K562 (cell line): ENCODE results near the gene TTLL11. TPM values are rescaled to one million over a fixed set of nuclear protein-coding genes. Genes with fewer than 3 reads are reported as not detected.

Experiments
- ATAC-seq: fragments of 200-7000 bp; cut with Tn5 transposase; 3 replicates; pipeline ENCODE4 v1.9.1; 2020; ENCODE audit warnings: moderate library complexity
- BruUV-seq: library from RNA; stranded (reverse); fragments of 400-500 nt; replicated peaks from 2 replicates; lab custom pipeline; 2021; lab: Mats Ljungman, UMichigan
- CTCF ChIA-PET: fragments of 300-600 bp; formaldehyde crosslinking; extraction: SDS; loops from one replicate; lab custom pipeline; 2021; ENCODE audit warnings: low intra/inter-chr PET ratio; lab: Yijun Ruan, JAX
- POLR2A ChIA-PET: fragments of 300-600, 350-650 bp; sonication (Branson Sonifier 250); formaldehyde crosslinking; extraction: SDS; loops from one replicate; lab custom pipeline; 2021; ENCODE audit warnings: antibody characterized with exemption, inconsistent platforms; lab: Yijun Ruan, JAX
- DNase-seq, 4 experiments: peaks; one replicate each; pipeline versions ENCODE4 v3.0.0 to v3.0.0-alpha.2; 2011 to 2018; ENCODE audit warnings: low spot score in 3 of 4, mixed read lengths in 3 of 4; ENCODE audit errors: extremely low read depth in 1 of 4
- FAIRE-seq: peaks from 2 replicates; lab custom pipeline; 2011; peaks lifted over from hg19 to GRCh38; lab: Jason Lieb, UNC
- H2AFZ ChIP-seq: 2 replicates; pipeline ENCODE4 v1.6.0; 2011; ENCODE audit warnings: low read depth, low read length, control low read depth, inconsistent platforms
- H3K27ac ChIP-seq: fragments of 200-600 bp; 3 replicates; pipeline ENCODE4 v1.8.0; 2011; ENCODE audit warnings: low read depth, mild to moderate bottlenecking, control low read depth, inconsistent platforms, low read length, moderate library complexity, mixed read lengths; ENCODE audit errors: extremely low read depth
- H3K27me3 ChIP-seq, 2 experiments: fragments of 300-600 bp in 1 of 2; 2 replicates in 1 of 2; 3 replicates in 1 of 2; pipeline versions ENCODE4 v1.6.0 to v1.8.0; 2011; ENCODE audit warnings: inconsistent platforms in 2 of 2, low read length in 2 of 2, mild to moderate bottlenecking in 1 of 2, mixed read lengths in 1 of 2, moderate library complexity in 1 of 2; ENCODE audit not compliant: control insufficient read depth in 2 of 2, insufficient read depth in 2 of 2
- H3K36me3 ChIP-seq: fragments of 300-600 bp; 3 replicates; pipeline ENCODE4 v1.8.0; 2011; ENCODE audit warnings: mild to moderate bottlenecking, low read length, inconsistent platforms; ENCODE audit not compliant: control insufficient read depth, insufficient read depth
- H3K4me1 ChIP-seq, 2 experiments: fragments of 200-600 bp in 1 of 2; replicated peaks in 1 of 2; 2 replicates in 1 of 2; 3 replicates in 1 of 2; pipeline versions ENCODE4 v1.5.1 to v1.8.0; 2011; ENCODE audit warnings: inconsistent platforms in 2 of 2, low read length in 2 of 2, mild to moderate bottlenecking in 1 of 2, mixed read lengths in 1 of 2, moderate library complexity in 1 of 2; ENCODE audit not compliant: control insufficient read depth in 2 of 2, insufficient read depth in 2 of 2
- H3K4me2 ChIP-seq: 2 replicates; pipeline ENCODE4 v1.6.1; 2011; ENCODE audit warnings: low read length, control low read depth, inconsistent platforms, mixed read lengths; ENCODE audit not compliant: insufficient read depth
- H3K4me3 ChIP-seq: fragments of 200-600 bp; sonication (generic), shearing (Covaris generic); 2 replicates; pipeline ENCODE4 v1.5.1; 2016; ENCODE audit warnings: control low read depth, inconsistent platforms
- H3K79me2 ChIP-seq: fragments of 200-600 bp; 3 replicates; pipeline ENCODE4 v1.8.0; 2011; ENCODE audit warnings: low read length, inconsistent platforms; ENCODE audit not compliant: control insufficient read depth, insufficient read depth
- H3K9ac ChIP-seq, 2 experiments: 2 replicates each; pipeline versions ENCODE4 v1.6.0 to v1.6.1; 2011; ENCODE audit warnings: low read depth in 2 of 2, low read length in 2 of 2, control low read depth in 1 of 2, inconsistent platforms in 1 of 2, mild to moderate bottlenecking in 1 of 2, mixed read lengths in 1 of 2; ENCODE audit not compliant: insufficient read depth in 1 of 2
- H3K9me1 ChIP-seq: one replicate; pipeline ENCODE4 v1.6.0; 2011; ENCODE audit warnings: inconsistent platforms, mild to moderate bottlenecking, low read length, moderate library complexity; ENCODE audit not compliant: control insufficient read depth, insufficient read depth
- H3K9me3 ChIP-seq: replicated peaks from 2 replicates; pipeline ENCODE4 v1.5.1; 2011; ENCODE audit warnings: low read depth, low read length, inconsistent platforms; ENCODE audit not compliant: control insufficient read depth, insufficient read depth
- H4K20me1 ChIP-seq: replicated peaks from 2 replicates; pipeline ENCODE4 v1.6.1; 2011; ENCODE audit warnings: low read length, inconsistent platforms, mixed read lengths; ENCODE audit not compliant: control insufficient read depth, insufficient read depth
- ILK ChIP-seq: fragments of 450-650 bp; IDR thresholded peaks from 2 replicates; pipeline ENCODE4 v1.6.1; 2016; ENCODE audit warnings: missing genetic modification characterization, low read depth, mild to moderate bottlenecking, missing compliant biosample characterization, moderate library complexity, borderline replicate concordance
- KDM1A ChIP-seq, 2 experiments: fragments of 450-650 bp; IDR thresholded peaks; 2 replicates each; pipeline ENCODE4 v1.6.1; 2016; ENCODE audit warnings: mild to moderate bottlenecking in 2 of 2
- KDM5B ChIP-seq: fragments of 200-600 bp; sonication (generic); IDR thresholded peaks from 2 replicates; pipeline ENCODE4 v1.6.1; 2012; ENCODE audit warnings: low read depth, mild to moderate bottlenecking, moderate library complexity, low read length, control low read depth, inconsistent platforms; ENCODE audit not compliant: insufficient replicate concordance
- ZNF644 ChIP-seq: fragments of 200-800 bp; sonication (Bioruptor generic); IDR thresholded peaks from 2 replicates; pipeline ENCODE4 v1.6.1; 2016; ENCODE audit warnings: low read depth, missing genetic modification characterization, missing compliant biosample characterization
- WGBS: fragments of 100-300 bp; shearing (Covaris generic); methylation state at CpG from one replicate; pipeline ENCODE4 v1.1.6; 2016; ENCODE audit warnings: low coverage, mixed read lengths; ENCODE audit not compliant: insufficient coverage; ENCODE audit errors: missing lambda C conversion rate; 5-methylcytosine and 5-hydroxymethylcytosine counted together
- in situ Hi-C: fragments of 300-500 bp; cut with MboI; formaldehyde crosslinking; loops from 4 replicates; pipeline ENCODE4 v1.15.0; 2018; ENCODE audit warnings: inconsistent platforms, mixed read lengths
- intact Hi-C: fragments of 100-400 bp; cut with micrococcal nuclease; formaldehyde crosslinking; loops from 2 replicates; pipeline ENCODE4 v1.14.2; 2022
- polyA plus RNA-seq, 8 experiments: library from polyadenylated mRNA; depleted of rRNA in 4 of 8; stranded (reverse) in 5 of 8; unstranded in 3 of 8; fragments of >200 nt; fragmentation: Nextera tagmentation in 2 of 8; fragmentation: Illumina TruSeq in 1 of 8; extraction: Ambion mirVana in 2 of 8; extraction: Trizol in 1 of 8; gene quantifications; 2 replicates each; pipeline versions ENCODE4 v1.2.1 to v1.2.3, GENCODE V29; 2011 to 2014; ENCODE audit warnings: inconsistent platforms in 1 of 8, missing spikeins in 1 of 8
- total RNA-seq, 7 experiments: library from RNA; depleted of rRNA in 6 of 7; stranded (reverse); fragments of >200 nt in 6 of 7; fragmentation: Illumina TruSeq in 2 of 7; extraction: Trizol in 2 of 7; gene quantifications; 2 replicates each; pipeline versions ENCODE4 v1.2.1 to v1.2.3, GENCODE V29; 2011 to 2021; ENCODE audit warnings: low replicate concordance in 1 of 7

The TTLL11 gene
- total and polyA plus RNA-seq, 9 of the 15 experiments (the other 6 are each of a cell fraction or from before 2014, with no cell fraction given), result 0.83 to 4.4 (median 2.7) TPM

GRCh38 chr9:121816449-121816817 is 276.7 kb downstream of the TTLL11 start:
- Histone ChIP-seq H3K9me1 (no peaks in the 10 kb centered on the region), H3K9ac (no peak overlapping the region), H3K27ac (no peak overlapping the region), H3K36me3 (no peaks in the 10 kb centered on the region), H3K9me3 (no peaks in the 10 kb centered on the region), H3K27me3 (peaks cover 20 to 87% of the 10 kb centered on the region in 2 experiments), H3K4me2 (no peak overlapping the region), H3K79me2 (no peaks in the 10 kb centered on the region), H3K4me3 (no peak overlapping the region), H4K20me1 (peaks cover 5% of the 10 kb centered on the region; the same call in 1 of the 2 replicates), H2AFZ (no peak overlapping the region), H3K4me1 (no peaks in the 10 kb centered on the region)
- FAIRE-seq, result no peak
- no TSS peak for BruUV-seq
- DNase-seq, result no peak
- ChIA-PET CTCF (no interaction called here), POLR2A (no interaction called here)
- ATAC-seq, result no peak
- 22% methylated on average over 20 of the region's 23 CpGs for WGBS
- in situ Hi-C loops (no loop called here), intact Hi-C loops (no loop called here)
- TF ChIP-seq KDM5B (no peak), ILK (no peak), KDM1A (IDR thresholded peaks at IDR 0.05) (peak in 1 of 2 experiments; percentile 34; a peak in 1 of 4 replicates)
- TF ChIP-seq, all 486 proteins: peak for 1

GRCh38 chr9:121815546-121816448 is 277.3 kb downstream of the TTLL11 start:
- ChIA-PET POLR2A (interaction anchor here (1.0 kb wide), 1 partner anchor 8 kb away, joined by 4 read pairs; no protein-coding TSS in a partner anchor), CTCF (no interaction called here)
- Histone ChIP-seq H3K9ac (no peak overlapping the region), H3K79me2 (no peaks in the 10 kb centered on the region), H4K20me1 (peaks cover 5% of the 10 kb centered on the region; the same call in 1 of the 2 replicates), H3K36me3 (no peaks in the 10 kb centered on the region), H3K4me3 (no peak overlapping the region), H3K27ac (no peak overlapping the region), H3K4me1 (no peaks in the 10 kb centered on the region), H3K4me2 (no peak overlapping the region), H2AFZ (no peak overlapping the region), H3K9me1 (no peaks in the 10 kb centered on the region), H3K27me3 (peaks cover 21 to 86% of the 10 kb centered on the region in 2 experiments), H3K9me3 (no peaks in the 10 kb centered on the region)
- FAIRE-seq (no peak), DNase-seq (no peak), ATAC-seq (no peak)
- no peak for TF ChIP-seq ZNF644
- no TSS peak for BruUV-seq
- in situ Hi-C loops (no loop called here), intact Hi-C loops (no loop called here)
- WGBS, result 11% methylated on average over 30 of the region's 31 CpGs
